CD1c-positive myeloid dendritic cell (primary cell): ENCODE data around the gene INS.

Experiments
- DNase-seq: peaks from one replicate; pipeline ENCODE4 v3.0.0-alpha.2; 2016; ENCODE audit errors: extremely low spot score

INS gene

GRCh38 chr11:2160736-2161259 lies at the start of gene INS:
Gene INS, minus strand, starts transcription at chr11:2161209. Its CDS starts 238 bp downstream, at chr11:2160971.
- no peak for DNase-seq

DNA sequence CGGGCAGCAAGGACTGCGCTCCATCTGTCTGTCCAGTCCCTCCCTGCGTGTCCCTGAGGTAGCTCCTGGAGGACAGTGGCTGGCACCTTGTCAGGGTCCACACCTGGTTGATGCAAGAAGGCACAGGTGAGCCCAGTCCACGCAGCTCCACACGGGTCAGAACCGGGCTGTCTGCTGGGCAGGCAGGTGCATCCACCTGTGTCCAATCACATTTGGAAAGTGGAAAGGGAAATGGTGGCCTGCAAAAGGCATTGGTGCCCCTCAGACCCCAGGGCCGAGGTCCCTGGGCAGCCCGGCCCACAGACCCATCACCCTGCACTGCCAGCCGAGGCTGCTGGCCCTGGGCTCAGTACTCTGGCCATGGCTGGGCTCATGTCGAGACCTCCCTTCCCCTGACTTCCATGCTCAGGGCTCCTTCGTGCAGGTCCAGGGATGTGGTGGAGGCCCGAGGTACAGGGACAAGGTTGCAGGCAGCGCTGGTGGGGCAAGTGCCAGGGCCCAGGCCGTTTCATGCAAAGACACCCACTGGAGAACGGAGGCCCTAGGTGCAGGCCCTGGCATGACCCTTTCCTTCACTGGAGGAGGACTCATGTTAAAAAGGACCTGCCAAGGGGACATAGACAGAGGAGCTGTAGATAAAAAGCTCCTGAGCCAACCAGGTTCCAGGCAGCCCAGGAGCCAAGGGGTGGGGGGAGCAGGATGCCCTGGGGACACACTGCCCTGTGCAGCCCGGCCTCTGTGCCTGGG lies 49.5 kb upstream of the INS start:
- DNase-seq = no peak

GRCh38 chr11:2209900-2210321 lies 48.9 kb upstream of the INS start:
- DNase-seq = no peak

- no peak for DNase-seq
Observed at GRCh38 chr11:2209370-2209801, 48.4 kb upstream of the INS start.

DNA sequence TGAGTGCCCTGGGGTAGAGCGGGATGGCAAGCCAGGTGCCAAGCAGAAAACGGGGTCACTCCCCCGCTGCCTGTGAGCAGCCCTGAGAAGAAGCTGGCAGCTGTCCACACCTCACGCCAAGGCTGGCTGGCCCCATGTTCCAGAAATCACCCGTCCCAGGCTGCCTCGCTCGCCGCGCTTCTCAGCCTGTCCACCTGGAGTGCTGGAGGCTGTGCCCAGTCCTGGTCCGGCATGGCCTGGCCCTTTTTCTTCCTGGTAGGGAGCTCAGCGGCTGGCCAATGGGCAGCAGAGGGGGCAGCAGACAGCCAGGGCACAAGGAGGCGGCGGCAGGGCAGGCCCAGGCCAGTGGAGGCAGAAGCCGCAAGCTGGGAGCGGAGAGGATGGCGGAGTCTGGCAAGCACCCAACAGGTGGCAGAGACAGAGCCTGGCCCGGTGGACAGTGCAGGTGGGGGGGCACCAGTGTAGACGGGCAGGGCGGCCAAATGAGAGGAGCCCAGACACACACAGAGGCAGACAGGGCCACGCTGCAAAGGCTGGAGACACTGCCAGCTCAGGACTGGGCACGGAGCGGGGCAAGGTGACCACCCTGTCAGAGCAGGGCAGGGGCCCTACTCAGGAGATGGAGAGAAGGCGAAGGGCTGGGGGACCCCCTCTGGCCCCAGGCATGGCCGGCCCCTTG lies 47.8 kb upstream of the INS start:
- no peak for DNase-seq

DNA sequence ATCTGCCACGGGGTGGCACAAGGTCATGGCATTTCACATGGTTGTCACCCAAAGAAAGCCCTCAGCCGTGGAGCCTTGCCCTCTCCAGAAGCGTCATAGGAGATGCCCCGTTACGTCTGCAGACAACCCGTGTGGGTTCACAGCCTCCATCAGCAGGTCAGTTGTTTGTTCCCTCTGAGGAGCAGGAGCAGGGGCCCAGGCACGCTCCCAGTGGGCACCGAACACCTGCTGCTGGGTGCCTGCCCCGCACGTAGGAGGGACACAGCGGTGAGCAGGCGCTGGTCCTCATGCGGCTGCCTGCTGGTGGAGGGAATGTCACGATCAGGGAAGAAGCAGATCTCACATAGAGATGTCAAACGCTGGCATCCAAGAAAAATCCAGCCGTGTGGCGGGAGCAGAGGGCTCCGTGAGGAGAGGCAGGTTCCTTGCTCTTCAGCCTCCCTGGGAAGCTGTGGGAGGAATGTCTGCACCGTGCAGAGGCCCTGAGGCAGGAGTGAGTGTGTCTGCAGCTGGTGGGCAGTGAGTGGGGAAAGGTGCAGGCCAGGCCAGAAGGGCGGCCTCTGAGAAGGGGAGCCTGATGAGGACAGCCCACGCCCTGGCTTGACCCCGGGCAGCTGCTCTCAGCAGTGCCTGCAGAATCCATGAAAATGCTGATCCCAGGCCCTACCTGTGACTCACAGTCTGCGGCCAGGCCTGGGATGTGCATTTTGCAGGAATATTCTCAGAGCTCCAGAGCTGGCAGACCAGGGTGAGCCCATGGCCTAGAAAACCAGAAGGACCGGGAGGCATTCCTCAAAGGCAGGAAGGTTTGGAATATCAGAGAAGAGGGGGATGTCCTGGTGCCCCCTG lies 47.0 kb upstream of the INS start:
- no peak for DNase-seq

DNA sequence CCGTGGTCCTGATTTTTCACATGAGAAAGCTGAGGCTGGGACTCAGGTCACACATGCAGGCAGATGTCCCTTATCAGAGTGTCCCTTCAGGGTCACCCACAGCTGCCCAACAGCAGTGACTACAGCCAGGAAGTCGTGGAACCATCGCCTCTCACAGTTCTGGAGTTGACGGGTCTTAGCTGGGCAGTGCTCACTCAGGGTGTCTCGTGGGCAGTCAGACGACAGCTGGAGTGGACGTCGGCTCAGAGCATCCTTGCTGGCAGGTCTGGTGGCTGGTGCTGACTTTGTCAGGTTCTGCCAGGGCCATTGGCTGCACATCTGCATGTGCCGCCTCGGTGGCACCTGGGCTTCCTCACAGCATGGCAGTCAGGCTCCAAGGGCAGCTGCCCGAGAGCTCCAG lies 46.2 kb upstream of the INS start:
- no peak for DNase-seq

- DNase-seq = no peak
Observed at GRCh38 chr11:2205981-2206690, 45.1 kb upstream of the INS start.

GRCh38 chr11:2205214-2205720 lies 44.3 kb upstream of the INS start:
- no peak for DNase-seq

GRCh38 chr11:2204361-2205213 lies 43.6 kb upstream of the INS start:
- DNase-seq = no peak

GRCh38 chr11:2203440-2204259 lies 42.6 kb upstream of the INS start:
- no peak for DNase-seq

GRCh38 chr11:2202900-2203439 lies 42.0 kb upstream of the INS start:
- no peak for DNase-seq

- DNase-seq = no peak
Observed at GRCh38 chr11:2202071-2202899, 41.3 kb upstream of the INS start.

GRCh38 chr11:2201542-2201941 lies 40.5 kb upstream of the INS start:
- no peak for DNase-seq

DNA sequence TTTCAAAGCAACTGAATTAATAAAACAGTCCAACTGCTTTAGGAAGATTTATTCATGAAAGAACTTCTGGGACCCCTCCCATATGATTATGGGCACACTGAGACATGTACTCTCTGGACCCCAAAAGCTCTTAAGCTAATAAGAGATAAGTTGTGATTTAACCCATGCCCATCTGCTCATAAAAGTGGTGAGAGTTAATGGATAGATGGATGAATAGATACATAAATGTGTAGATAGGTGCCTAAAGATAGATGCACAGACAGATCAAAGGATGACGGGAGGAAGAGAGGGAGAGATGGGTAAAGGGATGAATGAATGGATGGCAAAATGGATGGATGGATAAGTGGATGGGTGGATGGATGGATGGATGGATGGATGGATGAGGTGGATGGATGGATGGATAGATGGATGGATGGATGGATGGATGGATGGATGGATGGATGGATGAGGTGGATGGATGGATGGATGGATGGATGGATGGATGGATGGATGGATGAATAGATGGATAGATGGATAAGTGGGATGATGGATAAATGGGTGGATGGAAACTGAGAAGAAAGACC lies 40.0 kb upstream of the INS start:
- no peak for DNase-seq

GRCh38 chr11:2200536-2200935 lies 39.5 kb upstream of the INS start:
- DNase-seq = no peak

GRCh38 chr11:2199466-2200341 lies 38.7 kb upstream of the INS start:
- DNase-seq = no peak
